Panc1 (cell line): ENCODE measurements around the gene RALGPS2.

Experiments
- CTCF ChIP-seq: fragments of 450-650 bp; IDR thresholded peaks from 2 replicates; pipeline ENCODE4 v1.5.1; 2017; ENCODE audit warnings: mild to moderate bottlenecking
- POLR2AphosphoS5 ChIP-seq: IDR thresholded peaks from 2 replicates; pipeline ENCODE4 v1.6.1; 2012; ENCODE audit warnings: mild to moderate bottlenecking, low read depth, low read length, moderate library complexity
- REST ChIP-seq, 2 experiments: IDR thresholded peaks; 2 replicates each; pipeline ENCODE4 v1.6.1; 2011 to 2012; ENCODE audit warnings: low read depth in 2 of 2, control low read depth in 1 of 2, low read length in 1 of 2, mild to moderate bottlenecking in 1 of 2, moderate library complexity in 1 of 2; ENCODE audit not compliant: insufficient read depth in 1 of 2

GRCh38 chr1:178713259-178713658 is 11.8 kb upstream of the RALGPS2 start:
- TF ChIP-seq CTCF (no peak), POLR2AphosphoS5 (no peak), REST (IDR thresholded peaks at IDR 0.05; ENCODE audit: insufficient read depth in 1 of 2, low read depth in 2 of 2, low read length in 1 of 2) (no peak)
